HPDE6-E6E7 (cell line): Measurements from ENCODE around the gene SNRPA.
"Not testable (repeated sequence)": the region's sequence is repeated elsewhere in the genome, so short reads cannot be mapped to it uniquely, and the experiment has no call there.

ENCODE experiments used
- DNase-seq: peaks from one replicate; pipeline ENCODE4 v3.0.0; 2011; ENCODE audit warnings: missing footprints; ENCODE audit errors: extremely low spot score

SNRPA gene

DNA sequence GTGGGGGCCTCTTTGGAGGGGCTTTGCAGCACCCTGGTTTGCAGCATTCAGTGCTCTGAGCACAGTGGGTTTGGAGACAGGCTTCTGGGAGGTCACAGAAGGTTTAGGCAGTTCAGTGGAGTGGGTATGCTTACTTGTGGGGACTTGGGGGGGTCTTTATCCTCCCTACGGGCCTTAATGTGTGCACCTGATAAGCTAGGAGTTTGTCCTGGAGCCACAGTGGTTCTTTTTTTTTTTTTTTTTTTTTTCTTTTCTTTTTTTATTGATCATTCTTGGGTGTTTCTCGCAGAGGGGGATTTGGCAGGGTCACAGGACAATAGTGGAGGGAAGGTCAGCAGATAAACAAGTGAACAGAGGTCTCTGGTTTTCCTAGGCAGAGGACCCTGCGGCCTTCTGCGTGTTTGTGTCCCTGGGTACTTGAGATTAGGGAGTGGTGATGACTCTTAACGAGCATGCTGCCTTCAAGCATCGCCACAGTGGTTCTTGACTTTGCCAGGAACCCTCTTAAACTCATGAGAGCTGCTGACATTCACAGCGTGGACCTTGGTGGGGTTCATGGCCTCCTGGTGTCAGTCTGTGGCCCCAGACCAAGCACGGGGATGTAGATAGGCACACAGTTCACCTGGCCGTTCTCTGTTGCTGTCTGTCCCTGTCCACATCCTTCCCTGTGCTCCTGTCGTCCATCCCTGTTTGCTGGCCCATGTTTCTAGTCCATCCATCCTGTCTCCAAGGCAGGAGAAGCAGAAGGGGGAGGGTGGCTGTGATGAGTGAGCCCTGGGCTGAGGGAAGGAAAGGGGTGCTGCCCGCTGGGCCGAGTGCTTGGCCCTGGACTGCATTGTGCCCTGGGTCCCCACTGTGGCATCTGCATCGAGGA lies 50.7 kb downstream of the SNRPA start:
- DNase-seq = no peak

GRCh38 chr19:40802300-40803169 lies 51.5 kb downstream of the SNRPA start:
- no peak for DNase-seq

DNA sequence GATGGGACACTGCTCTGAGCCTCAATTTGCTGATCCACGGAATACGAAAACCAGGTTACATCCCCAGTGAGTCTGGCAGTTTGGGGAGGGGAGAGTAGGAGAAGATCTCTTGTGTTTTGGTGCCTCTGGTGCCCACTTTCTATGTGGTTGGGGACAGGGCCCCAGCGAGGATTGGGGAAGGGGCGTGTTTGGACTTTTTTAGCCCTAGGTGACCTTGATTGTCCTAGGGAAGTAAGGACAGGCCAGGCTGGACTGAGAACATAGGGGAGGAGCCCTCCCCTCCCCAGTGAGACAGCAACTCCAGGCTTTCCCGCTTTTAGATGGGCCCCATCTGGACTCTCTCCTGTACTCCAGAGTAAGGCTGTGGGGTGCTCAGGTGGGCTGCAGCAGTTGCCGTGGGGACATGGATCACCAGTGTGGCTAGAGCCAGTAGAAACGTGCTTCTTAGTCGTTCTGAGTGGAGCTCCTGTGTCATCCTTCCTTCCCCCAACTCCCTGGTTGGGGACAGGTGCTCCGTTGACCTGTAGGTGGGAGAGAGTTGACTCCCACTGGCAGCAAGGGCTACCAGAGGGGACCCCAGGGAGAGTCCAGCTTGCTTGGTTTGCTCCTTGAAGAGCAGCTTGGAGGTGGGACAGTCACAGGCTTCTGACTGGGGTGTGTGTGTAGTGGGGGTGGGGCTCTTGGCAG lies 52.3 kb downstream of the SNRPA start:
- no peak for DNase-seq

- no peak for DNase-seq
Measured at GRCh38 chr19:40803857-40804782, 53.1 kb downstream of the SNRPA start.

- DNase-seq = no peak
Measured at GRCh38 chr19:40804783-40805242, 53.8 kb downstream of the SNRPA start.

DNA sequence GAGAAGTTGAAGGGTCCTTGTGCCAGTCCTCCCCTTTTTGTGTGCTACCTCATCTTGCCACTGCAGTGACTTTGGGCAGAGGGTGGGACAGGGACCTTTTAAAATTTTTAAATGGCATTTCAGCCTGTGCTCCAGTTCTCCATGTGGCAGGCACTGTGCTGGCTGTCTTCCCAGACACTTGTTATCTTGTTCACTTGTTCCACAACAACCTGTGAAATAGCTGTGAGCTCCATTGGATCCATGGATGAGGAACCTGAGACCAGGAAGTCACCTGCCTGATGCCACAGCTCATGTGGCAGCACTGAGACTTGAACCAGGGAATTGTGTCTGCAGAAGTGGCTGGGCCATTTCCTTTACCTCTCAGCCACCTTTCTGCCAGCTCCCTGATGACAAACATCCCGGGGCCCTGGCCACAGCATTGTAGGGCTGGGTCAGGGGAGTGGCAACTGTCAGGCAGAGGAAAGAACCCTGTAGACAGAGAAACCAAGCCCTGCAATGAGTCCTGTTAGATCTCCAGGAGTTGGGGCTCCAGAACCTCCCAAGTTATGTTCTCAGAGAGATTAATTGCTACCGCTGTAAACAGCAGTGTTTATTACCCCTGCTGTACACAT lies 54.4 kb downstream of the SNRPA start:
- DNase-seq = no peak

GRCh38 chr19:40806423-40807146 lies 55.6 kb downstream of the SNRPA start:
- peak; percentile 82 for DNase-seq

DNA sequence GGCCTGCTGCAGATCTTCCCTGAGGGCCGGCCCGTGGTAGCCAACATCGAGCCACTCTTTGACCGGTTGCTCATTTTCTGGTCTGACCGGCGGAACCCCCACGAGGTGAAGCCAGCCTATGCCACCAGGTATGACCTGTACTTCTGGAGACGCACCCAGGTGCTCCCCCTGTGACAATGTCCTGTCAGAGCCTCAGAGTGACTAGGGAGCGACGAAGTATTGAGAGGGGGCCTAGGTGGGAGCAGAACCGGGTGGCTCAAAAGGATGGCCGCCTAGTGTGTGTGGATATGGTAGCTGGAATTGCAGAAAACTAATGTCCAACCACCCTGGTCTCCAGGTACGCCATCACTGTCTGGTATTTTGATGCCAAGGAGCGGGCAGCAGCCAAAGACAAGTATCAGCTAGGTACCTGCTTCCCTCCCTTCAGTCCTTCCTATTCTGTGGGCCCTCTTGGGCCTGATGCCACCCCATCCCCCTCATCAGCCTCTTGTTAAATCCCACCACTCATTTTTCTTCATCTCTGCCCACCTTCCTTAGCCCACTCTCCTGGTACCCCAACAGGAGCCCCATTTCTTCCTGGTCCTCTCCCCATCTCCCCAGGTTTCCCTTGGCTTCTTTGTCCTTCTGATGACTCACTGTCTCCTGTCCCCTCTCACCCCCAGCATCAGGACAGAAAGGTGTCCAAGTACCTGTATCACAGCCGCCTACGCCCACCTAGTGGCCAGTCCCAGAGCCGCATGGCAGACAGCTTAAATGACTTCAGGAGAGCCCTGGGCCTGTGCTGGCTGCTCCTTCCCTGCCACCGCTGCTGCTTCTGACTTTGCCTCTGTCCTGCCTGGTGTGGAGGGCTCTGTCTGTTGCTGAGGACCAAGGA lies 56.4 kb downstream of the SNRPA start:
- no peak for DNase-seq

GRCh38 chr19:40808021-40808325 lies 57.0 kb downstream of the SNRPA start:
- DNase-seq = no peak

DNA sequence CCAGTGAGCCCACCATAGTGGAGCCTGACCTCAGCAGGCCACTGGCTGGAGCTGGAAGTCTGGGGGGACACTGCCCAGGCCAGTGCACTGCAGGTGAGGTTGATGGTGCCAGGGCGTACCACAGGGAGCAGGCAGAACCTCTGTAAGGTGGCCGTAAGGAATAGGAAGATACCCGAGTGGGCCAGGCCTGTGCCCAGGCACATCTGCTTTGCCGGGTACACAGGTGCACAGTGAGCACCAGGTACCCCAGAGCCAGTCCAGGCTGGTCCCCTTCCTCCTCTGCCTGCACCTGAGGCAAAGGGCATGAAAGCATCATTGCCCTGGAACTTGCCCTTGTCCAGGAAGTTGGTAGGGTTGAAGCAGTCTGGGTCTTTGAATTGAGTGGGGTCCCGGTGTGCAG lies 57.5 kb downstream of the SNRPA start:
- no peak for DNase-seq

GRCh38 chr19:40809358-40810086 lies 58.5 kb downstream of the SNRPA start:
- no peak for DNase-seq

GRCh38 chr19:40810160-40810559 lies 59.2 kb downstream of the SNRPA start:
- DNase-seq = no peak

DNA sequence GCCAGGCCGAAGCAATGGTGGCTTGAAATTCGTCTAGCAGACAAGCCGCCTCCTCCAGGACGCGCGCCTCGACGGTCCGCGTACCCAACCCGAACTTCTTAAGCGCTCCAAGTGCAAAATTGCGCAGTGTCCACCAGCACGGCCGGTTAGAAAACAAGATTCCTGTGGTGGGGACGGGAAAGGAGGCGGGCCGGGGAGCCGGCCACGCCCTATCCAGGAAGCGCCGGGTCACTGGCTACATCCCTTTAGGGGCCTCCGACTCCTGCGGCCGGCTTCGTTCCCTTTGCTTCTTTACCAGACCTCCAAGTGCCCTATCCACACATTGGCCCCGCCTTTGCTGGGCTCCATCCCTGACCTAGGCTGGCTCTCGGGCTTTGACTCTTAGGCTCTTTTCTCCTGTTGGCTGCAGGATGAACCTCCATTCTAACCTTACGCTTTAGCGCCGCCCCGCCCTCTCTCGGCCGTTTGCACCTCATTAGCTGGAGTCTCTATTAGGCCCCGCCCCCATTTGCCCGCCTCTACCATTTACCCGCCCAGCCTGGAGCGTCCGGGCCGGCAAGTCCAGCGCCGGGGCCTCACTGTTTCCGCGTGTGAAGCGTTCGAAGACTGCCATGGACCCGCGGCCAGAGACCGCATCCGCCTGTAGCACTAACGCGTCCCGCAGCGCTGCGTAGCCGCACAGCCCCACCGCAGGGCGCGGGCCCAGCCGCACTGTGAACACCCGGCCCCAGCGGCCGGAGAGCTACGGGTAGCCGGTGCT lies 59.8 kb downstream of the SNRPA start:
- not testable (repeated sequence) for DNase-seq

GRCh38 chr19:40811478-40812341 lies 60.7 kb downstream of the SNRPA start:
- no peak for DNase-seq

GRCh38 chr19:40812571-40812970 lies 61.6 kb downstream of the SNRPA start:
- not testable (repeated sequence) for DNase-seq

DNA sequence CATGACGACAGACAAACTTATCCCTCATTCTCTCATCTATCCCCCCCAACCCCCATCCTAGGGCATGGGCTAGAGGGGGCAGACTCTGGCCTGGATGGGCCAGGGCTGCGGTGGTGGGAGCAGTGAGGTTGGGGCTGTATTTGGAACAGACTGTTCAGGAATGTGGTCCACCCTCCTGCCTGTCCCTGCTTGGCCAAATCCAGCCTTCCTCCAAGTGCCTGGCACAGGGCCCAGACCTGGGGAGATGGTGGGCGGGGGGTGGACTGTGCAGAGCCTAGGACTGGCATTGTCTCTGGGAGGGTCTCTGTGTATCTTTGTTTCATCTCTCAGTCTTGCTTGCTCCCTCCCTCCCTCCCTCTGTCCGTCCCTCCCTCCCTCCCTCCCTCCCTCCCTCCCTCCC lies 62.2 kb downstream of the SNRPA start:
- no peak for DNase-seq
